SHP77 (cell line): Measurements from ENCODE around the gene ATP2B2.

Source experiments
- DNase-seq, 2 experiments: peaks; one replicate each; lab custom pipeline; 2025; lab: John Stamatoyannopoulos, UW

Gene ATP2B2

DNA sequence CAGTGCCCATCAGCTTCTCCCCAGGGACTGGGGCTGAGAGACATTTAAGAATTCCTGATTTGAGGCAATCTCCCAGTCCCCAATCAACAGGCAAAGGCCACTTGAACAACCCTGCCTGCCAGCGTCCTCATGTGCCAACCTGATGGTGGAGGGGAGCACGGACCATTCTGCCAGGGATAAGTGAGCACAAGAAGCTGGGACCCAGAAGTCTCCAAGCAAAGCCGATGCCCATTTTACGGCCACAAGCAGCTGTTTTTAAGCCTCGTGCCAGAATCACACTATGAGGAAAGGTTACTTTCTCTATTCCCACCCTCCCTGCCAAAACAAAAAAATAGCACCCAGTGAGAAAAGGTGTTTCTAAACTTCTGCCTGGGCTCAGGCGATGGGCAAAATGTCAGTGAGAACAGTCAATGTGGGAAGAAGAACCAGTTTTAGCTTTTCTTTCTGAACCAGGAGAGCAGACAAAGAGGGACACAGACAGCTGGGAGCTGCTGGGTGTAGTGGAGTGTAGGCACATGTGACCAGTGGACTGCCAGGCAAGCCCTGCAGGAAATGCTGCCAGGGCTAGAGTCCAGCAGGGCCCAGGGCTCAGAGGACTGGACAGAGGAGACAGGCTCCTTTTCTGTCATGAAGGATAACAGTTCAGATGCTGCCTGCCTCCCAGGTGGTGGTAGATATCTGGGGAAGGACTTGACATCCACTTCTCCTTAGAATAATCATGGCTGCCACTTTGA lies 57.7 kb downstream of the ATP2B2 start:
- no peak for DNase-seq

- DNase-seq, result no peak
These were observed 58.3 kb downstream of the ATP2B2 start for GRCh38 chr3:10447110-10447509.

DNA sequence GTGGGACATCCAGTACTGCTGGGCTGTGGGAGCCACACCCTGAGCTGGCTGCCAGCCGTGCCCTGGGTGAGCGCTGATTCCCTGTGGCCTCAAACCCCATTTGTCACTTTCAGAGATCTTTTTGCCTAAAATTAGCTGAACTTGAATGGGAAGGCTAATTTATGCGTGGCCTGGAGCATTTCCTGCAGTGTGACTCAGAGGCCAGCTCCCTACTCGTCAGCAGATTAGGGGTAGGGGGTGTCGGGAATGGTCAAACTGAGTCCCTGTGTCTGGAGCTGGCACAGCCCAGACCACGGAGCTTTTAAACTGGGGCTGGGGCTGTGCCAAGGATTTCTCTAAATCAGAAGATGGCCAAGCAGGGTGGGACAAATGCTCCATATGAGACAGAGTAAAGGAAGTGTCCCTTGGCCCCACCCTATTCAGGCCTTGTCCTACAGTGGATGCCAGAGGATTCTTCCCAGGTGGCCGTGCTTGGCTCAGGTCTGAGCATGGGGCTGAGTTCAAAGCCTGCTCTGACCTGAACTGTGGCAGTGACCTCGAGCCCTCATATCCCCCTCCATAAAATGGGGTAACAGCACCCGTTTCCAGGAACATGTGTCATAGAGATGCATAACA lies 59.7 kb downstream of the ATP2B2 start:
- no peak for DNase-seq

- DNase-seq, result peak in 1 of 2 experiments; percentile 18
These were observed 60.9 kb downstream of the ATP2B2 start for GRCh38 chr3:10444511-10444910.

DNA sequence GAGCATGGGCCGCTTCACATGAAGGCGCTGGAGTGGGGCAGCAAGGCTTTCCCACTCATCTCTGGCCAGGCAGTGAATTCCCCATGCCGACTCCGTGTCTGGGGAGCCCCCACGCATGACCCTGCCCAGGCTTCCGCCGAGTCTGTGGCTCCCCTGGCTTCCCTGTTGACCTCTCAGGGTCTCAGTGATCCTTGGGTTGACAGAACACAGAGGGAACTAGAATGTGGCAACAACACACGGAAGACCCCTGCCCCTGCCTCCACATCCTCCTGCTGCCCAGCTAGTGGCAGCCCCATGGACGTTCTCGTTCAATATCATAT lies 61.3 kb downstream of the ATP2B2 start:
- DNase-seq, result no peak

DNA sequence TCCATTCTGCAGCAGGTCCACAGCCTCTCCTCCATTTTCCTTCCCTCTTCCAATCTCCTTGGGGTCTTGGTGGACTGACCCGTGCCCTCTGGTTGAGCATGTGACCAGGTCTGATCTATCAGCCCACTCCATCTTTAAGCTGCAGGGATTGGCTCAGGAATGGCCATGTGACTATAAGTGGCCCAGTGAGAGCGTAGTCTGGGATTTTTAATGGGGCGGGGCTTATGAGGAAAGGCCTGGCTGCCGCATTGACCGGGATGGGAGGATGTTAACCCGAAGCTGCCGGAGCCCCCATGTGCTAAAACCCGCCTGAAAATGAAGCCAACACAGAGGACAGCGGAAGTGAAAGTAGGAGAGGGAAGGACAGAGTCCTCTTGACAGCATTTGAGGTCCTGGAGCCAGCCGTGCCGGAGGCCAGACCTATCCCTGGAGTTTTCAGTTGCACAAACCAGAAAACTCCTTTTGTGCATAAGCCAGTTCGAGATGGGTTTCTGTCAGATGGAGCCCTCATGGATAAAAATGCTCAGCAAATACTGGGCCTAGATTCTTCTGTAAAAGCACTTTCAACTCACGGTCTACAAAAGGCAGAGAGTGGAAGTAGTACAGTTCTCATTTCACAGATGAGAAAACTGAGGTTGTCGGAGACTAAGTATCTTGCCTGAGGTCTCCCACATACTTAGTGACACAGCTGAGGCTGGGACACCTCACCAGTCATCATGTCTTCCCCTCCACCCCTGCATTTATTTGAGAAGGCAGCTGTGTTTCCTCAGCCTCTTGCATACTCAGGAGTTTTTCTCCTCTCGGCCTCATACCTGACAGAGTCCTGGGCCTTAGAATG lies 61.9 kb downstream of the ATP2B2 start:
- DNase-seq, result no peak

DNA sequence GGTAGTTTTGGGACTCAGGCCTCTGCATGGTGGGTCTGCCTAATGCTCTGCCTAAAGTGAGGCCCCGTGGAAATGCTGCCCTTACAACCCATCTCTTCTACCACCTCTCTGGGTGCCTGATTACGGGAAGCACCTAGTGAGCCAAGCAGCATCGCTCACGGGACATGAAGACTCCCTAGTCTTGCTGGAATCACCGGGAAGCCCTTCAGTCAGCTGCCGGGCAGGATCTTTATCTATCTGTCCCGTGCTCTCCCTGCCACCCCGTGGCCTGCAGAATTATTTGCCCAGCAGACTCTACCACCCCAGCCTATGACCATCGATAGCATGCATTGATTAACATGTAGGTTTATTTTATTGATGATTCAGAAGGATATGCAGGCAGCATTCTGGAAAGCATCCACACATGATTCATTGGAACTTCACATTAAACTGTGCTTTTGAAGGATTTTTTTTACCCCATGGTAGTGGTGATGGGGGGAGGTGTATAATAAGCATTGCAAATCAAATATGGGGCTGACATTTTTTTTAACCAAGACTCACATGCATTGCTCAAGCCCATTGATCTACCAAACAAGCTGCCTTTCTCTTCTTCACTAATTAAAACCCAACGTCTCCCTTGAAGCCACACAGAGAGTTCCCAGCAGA lies 63.1 kb downstream of the ATP2B2 start:
- no peak for DNase-seq

- DNase-seq, result no peak
These were observed 64.7 kb downstream of the ATP2B2 start for GRCh38 chr3:10440684-10441083.

DNA sequence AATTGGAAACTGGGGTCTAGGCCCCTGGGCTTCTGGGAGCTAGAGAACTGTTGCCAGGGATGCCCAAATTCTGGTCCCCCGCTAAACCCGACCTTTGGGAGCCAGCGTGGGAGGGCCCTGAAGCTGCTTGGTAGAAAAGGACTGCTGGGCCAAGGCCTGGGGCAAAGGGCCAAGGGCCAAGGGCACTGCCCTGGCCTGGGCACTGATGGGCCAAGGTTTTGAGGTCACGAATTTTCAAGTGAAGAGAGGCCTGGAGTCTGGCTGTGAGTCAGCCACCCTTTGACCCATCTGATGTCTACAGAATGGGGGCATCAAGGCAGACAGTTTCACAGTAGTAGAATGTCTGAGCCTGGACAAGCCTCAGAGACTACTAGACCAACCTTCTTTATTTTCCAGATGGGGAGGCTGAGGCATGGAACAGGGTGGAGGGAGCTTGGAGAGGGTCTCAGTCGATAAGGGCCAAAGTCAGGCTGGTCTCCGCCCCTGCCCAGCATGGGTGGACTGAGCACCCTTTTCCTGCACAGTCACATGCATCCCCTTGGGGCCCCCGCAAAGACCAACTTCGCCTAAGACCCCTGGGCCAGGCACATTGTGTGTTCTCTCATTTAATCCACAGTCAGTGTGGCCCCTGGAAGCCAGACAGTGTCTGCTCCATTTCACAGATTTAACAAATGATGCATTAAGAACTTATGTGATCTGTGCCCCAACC lies 66.3 kb downstream of the ATP2B2 start:
- no peak for DNase-seq

DNA sequence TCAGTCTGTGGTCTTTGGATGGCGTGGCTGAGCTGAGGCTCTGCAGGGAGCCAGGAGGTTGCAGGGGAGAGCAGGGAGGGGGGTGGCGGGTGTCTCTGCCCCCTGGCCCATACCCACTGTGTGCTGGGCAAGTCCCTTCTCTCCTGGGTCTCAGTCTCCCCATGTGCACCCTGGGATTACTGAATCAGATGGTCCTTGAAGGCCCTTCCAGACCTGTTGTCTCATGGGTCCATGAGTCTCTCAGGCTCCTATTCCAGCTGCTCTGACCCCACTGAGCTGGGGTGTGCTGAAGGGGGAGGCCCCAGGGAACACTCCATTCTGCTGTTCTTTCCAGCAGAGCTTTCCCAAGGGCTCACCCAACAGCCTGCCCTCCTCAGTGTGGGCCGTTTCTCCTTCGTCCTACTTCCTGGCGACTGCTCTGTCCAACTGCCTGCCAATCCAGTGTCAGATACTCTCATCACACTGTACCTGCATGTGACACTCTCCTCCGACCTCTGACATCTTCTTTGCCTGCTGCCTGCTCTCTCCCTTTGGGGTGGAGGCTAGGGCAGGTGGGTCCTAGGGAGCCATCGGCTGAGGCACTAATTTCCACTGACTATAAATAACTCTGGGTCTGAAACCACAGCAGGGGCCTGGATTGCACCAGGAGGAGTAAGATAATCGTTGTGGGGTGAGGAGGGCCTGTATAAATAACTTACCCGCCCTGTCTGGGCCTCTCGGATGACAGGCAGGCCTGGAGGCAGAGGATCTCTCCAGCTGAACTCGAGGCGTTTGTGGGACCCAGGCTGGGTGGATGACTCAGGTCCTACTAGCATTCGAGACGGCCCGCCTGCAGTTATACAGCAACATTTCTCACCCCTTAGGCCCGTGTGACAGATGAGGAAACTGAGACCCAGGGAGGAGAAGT lies 67.1 kb downstream of the ATP2B2 start:
- DNase-seq, result no peak

DNA sequence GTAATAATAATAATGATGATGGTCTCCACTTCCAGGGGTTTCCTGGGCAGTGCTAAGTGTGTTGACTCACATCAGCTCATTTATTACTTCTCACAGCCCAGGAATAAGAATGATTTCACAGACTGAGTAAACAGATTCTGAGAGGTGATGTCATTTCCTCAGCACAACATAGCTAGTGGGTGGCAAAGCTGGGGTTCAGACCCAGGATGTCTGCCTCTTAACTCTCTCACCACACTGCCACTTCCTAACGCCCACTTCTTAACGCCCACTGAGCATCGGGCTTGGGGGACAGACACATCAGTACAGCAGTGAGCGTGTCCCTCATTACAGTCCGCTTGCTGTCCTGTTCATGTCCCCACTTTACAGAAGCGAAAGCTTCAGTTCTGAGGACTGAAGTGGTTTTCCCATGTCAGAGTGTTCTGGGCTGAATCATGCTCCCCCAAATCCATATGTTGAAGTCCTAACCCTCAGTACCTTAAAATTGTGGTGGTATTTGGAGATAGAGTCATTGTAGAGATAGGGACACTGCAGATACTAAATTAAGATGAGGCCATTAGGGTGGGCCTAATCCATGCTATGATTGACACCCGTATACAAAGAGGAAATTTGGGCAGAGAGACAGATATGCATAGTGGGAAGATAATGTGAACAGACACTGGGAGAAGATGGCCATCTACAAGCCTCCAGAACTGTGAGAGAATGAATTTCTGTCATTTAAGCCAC lies 68.0 kb downstream of the ATP2B2 start:
- DNase-seq, result no peak

DNA sequence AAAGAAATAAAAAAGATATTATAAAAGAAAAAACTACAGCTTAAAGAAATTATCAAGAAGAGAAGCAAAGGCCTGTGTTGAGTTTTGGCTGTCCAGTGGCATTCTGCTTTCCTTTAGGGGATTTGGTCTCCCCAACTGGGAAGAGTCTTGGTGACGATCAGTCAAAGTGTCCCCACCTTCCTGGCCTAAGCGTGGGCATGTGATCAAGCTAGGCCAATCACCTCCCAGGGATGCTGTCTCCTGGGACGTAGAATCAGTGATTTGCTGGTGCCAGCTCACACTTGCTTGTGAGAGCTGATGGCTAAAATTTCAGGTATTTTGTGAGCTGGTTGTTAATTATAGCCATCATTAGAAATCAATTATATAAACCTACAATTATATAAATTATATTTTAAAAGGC lies 69.5 kb downstream of the ATP2B2 start:
- DNase-seq, result no peak

- no peak for DNase-seq
These were observed 70.4 kb downstream of the ATP2B2 start for GRCh38 chr3:10434938-10435336.

DNA sequence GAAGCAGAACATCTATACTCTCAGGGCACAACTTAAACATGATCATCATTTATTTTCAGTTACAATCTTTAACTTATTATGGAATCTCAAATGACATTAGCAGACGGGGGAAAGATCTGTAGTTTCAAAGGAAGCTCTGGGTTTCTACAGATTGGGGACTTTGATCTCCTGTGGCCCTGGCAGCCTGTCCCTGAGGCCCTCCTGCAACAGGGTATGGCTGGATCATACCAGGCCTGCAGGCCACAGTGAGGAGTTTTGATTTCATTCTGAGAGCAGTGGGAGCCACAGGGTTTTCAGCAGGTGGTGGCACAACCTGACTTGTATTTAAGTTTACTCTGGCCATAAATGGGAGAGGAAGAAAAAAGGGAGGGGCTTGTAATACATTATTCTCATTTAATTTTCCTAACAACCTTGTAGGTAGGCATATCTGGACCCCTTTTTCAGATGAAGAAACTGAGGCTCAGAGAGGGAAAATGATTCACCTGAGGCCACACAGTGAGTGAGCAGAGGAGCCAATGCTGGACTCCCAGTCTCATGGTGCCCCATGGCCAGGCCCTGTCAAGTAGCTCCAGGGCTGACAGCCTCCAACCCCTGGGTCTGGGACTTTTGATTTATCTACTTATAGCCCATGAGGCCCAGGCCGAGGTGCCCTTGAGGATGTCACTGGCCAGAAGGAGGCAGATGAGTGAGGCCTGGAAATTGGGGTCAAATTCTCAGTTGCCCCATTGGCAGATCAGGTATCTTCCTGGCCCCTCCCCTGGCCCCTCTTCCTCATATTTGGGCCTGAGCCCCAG lies 71.0 kb downstream of the ATP2B2 start:
- DNase-seq, result no peak

GRCh38 chr3:10432931-10433330 lies 72.5 kb downstream of the ATP2B2 start:
- no peak for DNase-seq

GRCh38 chr3:10432156-10432845 lies 73.1 kb downstream of the ATP2B2 start:
- DNase-seq, result no peak

GRCh38 chr3:10430805-10431204 lies 74.6 kb downstream of the ATP2B2 start:
- DNase-seq, result no peak

DNA sequence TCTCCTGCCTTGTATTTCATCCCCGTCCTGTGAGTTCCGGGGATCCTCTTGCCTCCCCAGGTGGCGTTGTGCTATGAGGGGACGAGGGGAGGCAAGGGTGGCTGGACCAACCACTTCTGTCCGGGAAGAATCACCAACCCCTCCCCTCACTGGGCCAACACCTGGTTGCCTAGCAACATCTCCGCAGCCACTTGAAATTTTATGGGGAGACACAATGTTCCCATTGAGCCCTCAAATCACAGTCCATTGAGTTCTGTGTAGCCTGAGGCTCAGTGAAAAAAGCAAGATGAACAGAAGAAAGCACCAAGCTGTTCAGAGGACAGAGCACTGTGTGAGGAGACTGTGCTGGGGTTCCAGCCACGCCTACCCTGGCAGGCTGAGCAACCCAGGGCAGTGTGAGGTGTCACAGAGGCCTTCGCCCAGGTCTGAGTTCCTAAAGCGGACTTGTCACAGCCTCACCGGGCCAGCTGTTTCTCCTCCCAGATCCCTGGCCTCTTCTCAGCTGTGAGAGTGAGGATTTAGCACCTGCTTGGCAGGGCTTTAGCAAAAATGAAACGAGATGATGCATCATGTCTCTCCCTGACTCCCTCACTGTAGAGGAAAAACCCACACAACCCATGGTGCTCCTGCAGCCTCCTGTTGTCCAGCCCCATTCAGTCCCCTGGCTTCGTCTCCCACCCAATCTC lies 76.8 kb downstream of the ATP2B2 start:
- peak in 1 of 2 experiments; percentile 16 for DNase-seq
